Measurements from ENCODE around the gene IGSF6. TPM values are rescaled to one million over a fixed set of nuclear protein-coding genes. Genes with fewer than 3 reads are reported as not detected.

The IGSF6 gene
- total and polyA plus RNA-seq, 2 donors (not counting 1 experiment from before 2014, with no cell fraction given): 0.33 to 1.3 TPM

DNA sequence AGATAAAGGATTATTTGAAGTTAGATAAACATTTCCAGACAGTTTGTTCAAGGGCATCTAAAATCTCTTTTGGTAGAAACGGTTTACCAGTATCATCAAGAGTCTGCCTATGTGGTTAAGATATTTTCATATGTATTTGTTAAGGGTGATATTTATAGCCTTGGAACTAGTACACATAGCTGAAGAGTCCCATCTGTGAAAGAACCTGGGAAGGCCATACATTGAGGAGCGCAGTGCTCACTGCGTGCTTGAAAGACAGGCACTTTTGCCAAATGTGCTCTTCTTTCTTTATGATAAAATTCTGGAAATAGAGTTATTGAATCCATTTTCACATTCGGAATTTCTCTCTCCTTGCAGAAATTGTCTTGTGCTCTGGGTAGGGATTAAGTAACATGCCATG lies 7.7 kb downstream of the IGSF6 start:
- Mint-ChIP-seq H3K4me1 (peaks cover 59% of the 10 kb centered on the region), H3K9me3 (ENCODE audit: insufficient read depth) (no peaks in the 10 kb centered on the region), H3K4me3 (peak overlapping the region; percentile 67), H3K27me3 (no peaks in the 10 kb centered on the region), H3K27ac (peak overlapping the region; percentile 89)
- ChIA-PET POLR2A (interaction anchor here (0.5 to 1.6 kb wide), 2 partner anchors 14 to 547 kb away, joined by 3 read pairs; no protein-coding TSS in a partner anchor), CTCF (interaction anchor here (6.7 to 10.2 kb wide), 2 partner anchors 12 to 63 kb away, joined by 52 to 159 read pairs; no protein-coding TSS in a partner anchor)
- no peak for ATAC-seq (ENCODE audit: low read depth)
- TF ChIP-seq CTCF (IDR thresholded peaks at IDR 0.05) (no peak), EZH2 (IDR thresholded peaks at IDR 0.05; ENCODE audit: borderline replicate concordance, insufficient read depth, low read depth, low read length, poor library complexity, severe bottlenecking) (no peak)
- Histone ChIP-seq H3K4me3 (ENCODE audit: control extremely low read depth in 1 of 5, extremely low read depth in 1 of 5, insufficient read depth in 1 of 5, low read depth in 2 of 5, low read length in 4 of 5) (peak overlapping the region in 4 of 5 experiments; percentile 42 to 61 (median 51)), H4K20me1 (ENCODE audit: control insufficient read depth, insufficient read depth, low read length, poor library complexity, severe bottlenecking) (no peaks in the 10 kb centered on the region), H3K27me3 (replicated peaks in 1 of 4; ENCODE audit: control extremely low read depth in 1 of 4, control insufficient read depth in 3 of 4, insufficient read depth in 4 of 4, low read length in 3 of 4) (no peaks in the 10 kb centered on the region), H3K4me2 (replicated peaks; ENCODE audit: low read depth, low read length, poor library complexity, severe bottlenecking) (peak overlapping the region; percentile 65), H3K9me3 (ENCODE audit: control extremely low read depth in 1 of 3, control insufficient read depth in 2 of 3, insufficient read depth in 1 of 3, low read length in 2 of 3) (no peaks in the 10 kb centered on the region), H3K79me2 (ENCODE audit: control insufficient read depth, insufficient read depth, low read length) (peaks cover 13% of the 10 kb centered on the region), H3K27ac (ENCODE audit: low read length in 2 of 2) (peak overlapping the region; percentile 83 to 92), H3K36me3 (replicated peaks in 1 of 2; ENCODE audit: control extremely low read depth in 1 of 2, control insufficient read depth in 1 of 2, extremely low read depth in 1 of 2, insufficient read depth in 2 of 2, low read length in 1 of 2) (peaks cover 0 to 3% of the 10 kb centered on the region in 2 experiments), H3K4me1 (ENCODE audit: control insufficient read depth in 2 of 2, insufficient read depth in 2 of 2, low read length in 2 of 2) (peaks cover 57 to 67% of the 10 kb centered on the region in 2 donors), H3K9ac (ENCODE audit: low read length) (peak overlapping the region; percentile 68), H2AFZ (ENCODE audit: insufficient read depth, low read depth, low read length, poor library complexity, severe bottlenecking) (peak overlapping the region; percentile 64)
- intact Hi-C loops (cut with micrococcal nuclease): loop anchor here (1.0 to 10.0 kb wide), 4 partner anchors 13 to 1790 kb away; partner anchors contain the start of gene UQCRC2
- WGBS (ENCODE audit: insufficient coverage): 60% methylated on average over 2 of the region's 4 CpGs
- DNase-seq: no peak

- TF ChIP-seq EZH2 (IDR thresholded peaks at IDR 0.05; ENCODE audit: borderline replicate concordance, insufficient read depth, low read depth, low read length, poor library complexity, severe bottlenecking): no peak
- TF ChIP-seq CTCF (IDR thresholded peaks at IDR 0.05): no peak
- WGBS (ENCODE audit: insufficient coverage): 100% methylated on average over 2 of the region's 3 CpGs
- Histone ChIP-seq H3K36me3 (replicated peaks in 1 of 2; ENCODE audit: control extremely low read depth in 1 of 2, control insufficient read depth in 1 of 2, extremely low read depth in 1 of 2, insufficient read depth in 2 of 2, low read length in 1 of 2) (peaks cover 0 to 3% of the 10 kb centered on the region in 2 experiments), H2AFZ (ENCODE audit: insufficient read depth, low read depth, low read length, poor library complexity, severe bottlenecking) (no peak overlapping the region), H3K27me3 (replicated peaks in 1 of 4; ENCODE audit: control extremely low read depth in 1 of 4, control insufficient read depth in 3 of 4, insufficient read depth in 4 of 4, low read length in 3 of 4) (no peaks in the 10 kb centered on the region), H3K27ac (ENCODE audit: low read length in 2 of 2) (peak overlapping the region; percentile 83 to 92), H3K4me1 (ENCODE audit: control insufficient read depth in 2 of 2, insufficient read depth in 2 of 2, low read length in 2 of 2) (peaks cover 49 to 58% of the 10 kb centered on the region in 2 donors), H3K9ac (ENCODE audit: low read length) (no peak overlapping the region), H3K79me2 (ENCODE audit: control insufficient read depth, insufficient read depth, low read length) (peaks cover 6% of the 10 kb centered on the region), H3K4me3 (ENCODE audit: control extremely low read depth in 1 of 5, extremely low read depth in 1 of 5, insufficient read depth in 1 of 5, low read depth in 2 of 5, low read length in 4 of 5) (no peak overlapping the region), H4K20me1 (ENCODE audit: control insufficient read depth, insufficient read depth, low read length, poor library complexity, severe bottlenecking) (no peaks in the 10 kb centered on the region), H3K4me2 (replicated peaks; ENCODE audit: low read depth, low read length, poor library complexity, severe bottlenecking) (peak overlapping the region; percentile 65), H3K9me3 (ENCODE audit: control extremely low read depth in 1 of 3, control insufficient read depth in 2 of 3, insufficient read depth in 1 of 3, low read length in 2 of 3) (no peaks in the 10 kb centered on the region)
- no peaks in the 10 kb centered on the region for H3K27me3 Mint-ChIP-seq
- DNase-seq: no peak
- POLR2A ChIA-PET: no interaction called here
- intact Hi-C loops (cut with micrococcal nuclease): loop anchor here (10.0 kb wide), 1 partner anchor 1791 kb away; no protein-coding TSS in a partner anchor
- H3K4me1 Mint-ChIP-seq: peaks cover 54% of the 10 kb centered on the region
- peak overlapping the region; percentile 89 for H3K27ac Mint-ChIP-seq
- CTCF ChIA-PET: interaction anchor here (0.6 to 10.2 kb wide), 4 partner anchors 13 to 67 kb away, joined by 3 to 159 read pairs (median 28); no protein-coding TSS in a partner anchor
- no peaks in the 10 kb centered on the region for H3K9me3 Mint-ChIP-seq (ENCODE audit: insufficient read depth)
- peak overlapping the region; percentile 7 for H3K4me3 Mint-ChIP-seq
- ATAC-seq (ENCODE audit: low read depth): no peak
Measured at GRCh38 chr16:21643785-21644184, 8.6 kb downstream of the IGSF6 start.

All from B cell (primary cell).